GM12891 (cell line): ENCODE measurements around the gene ULK3.

Source experiments
- POLR2A ChIP-seq: IDR thresholded peaks from 2 replicates; pipeline ENCODE4 v1.6.1; 2011; ENCODE audit warnings: low read depth, low read length, control low read depth
- POLR2AphosphoS5 ChIP-seq: IDR thresholded peaks from 2 replicates; pipeline ENCODE4 v1.6.1; 2011; ENCODE audit warnings: low read depth, low read length, control low read depth
- SPI1 ChIP-seq: IDR thresholded peaks from 2 replicates; pipeline ENCODE4 v1.6.1; 2011; ENCODE audit warnings: low read depth, low read length, control low read depth

DNA sequence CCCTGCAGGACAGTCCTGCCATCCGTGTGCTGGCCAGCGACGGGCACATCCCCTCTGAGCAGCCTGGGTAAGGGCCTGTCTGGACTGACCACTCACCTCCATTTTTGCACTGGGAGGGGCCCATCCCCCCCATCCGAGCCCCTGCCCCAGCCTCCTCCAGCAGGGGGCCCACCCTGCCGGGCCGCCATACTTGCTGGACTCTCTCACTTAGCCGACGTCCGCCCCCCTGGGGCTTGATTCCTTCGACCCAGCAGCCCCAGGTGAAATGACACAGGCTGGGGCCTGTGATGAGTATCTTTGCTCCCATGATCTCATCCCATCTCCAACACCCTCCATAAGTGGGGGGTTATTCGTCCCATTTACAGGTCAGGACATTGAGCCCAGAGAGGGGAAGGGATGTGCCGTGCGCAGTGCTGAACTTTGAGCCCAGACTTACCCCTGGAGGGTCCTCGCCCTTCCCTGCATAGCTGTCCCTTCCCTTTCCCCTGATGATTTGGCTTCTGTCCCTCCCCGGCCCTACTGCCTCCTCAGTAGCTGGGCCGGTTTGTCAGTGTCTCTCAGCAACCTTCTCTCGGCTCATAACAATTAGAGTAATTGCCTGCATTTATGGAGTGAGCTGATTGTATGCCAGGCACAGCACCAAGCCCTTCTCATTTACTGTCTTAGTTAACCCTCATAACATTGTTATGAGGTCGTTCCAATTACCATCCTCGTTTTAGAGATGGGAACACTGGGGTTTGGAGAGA is 26.2 kb downstream of the ULK3 start:
- TF ChIP-seq POLR2AphosphoS5 (no peak), POLR2A (no peak), SPI1 (no peak)
